IPS DF 4.7 (cell line): ENCODE results near the gene TMEM242.

Experiments
- DNase-seq: peaks from one replicate; pipeline ENCODE4 v3.0.0-alpha.2; 2013; ENCODE audit warnings: low spot score; ENCODE audit errors: extremely low read depth

The TMEM242 gene

GRCh38 chr6:157271911-157272310, 51.4 kb downstream of the TMEM242 start:
- DNase-seq: no peak

- DNase-seq: no peak
Measured at GRCh38 chr6:157271441-157271840, 51.9 kb downstream of the TMEM242 start.

GRCh38 chr6:157270916-157271315, 52.4 kb downstream of the TMEM242 start:
- DNase-seq: no peak

DNA sequence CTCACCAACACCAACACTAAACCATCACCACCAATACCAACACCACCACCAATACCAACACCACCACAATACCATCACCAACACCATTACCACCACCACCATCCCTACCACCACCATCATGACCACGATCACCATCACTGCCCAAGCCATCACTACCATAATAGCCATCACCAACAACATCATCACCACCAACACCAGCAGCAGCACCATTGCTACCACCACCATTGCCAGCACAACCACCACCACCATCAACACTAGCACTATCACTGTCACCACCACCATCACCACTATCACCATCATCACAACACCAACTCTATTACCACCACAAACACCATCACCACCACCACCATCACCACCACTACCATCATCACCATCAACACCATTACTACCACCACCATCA, 53.0 kb downstream of the TMEM242 start:
- DNase-seq: no peak

DNA sequence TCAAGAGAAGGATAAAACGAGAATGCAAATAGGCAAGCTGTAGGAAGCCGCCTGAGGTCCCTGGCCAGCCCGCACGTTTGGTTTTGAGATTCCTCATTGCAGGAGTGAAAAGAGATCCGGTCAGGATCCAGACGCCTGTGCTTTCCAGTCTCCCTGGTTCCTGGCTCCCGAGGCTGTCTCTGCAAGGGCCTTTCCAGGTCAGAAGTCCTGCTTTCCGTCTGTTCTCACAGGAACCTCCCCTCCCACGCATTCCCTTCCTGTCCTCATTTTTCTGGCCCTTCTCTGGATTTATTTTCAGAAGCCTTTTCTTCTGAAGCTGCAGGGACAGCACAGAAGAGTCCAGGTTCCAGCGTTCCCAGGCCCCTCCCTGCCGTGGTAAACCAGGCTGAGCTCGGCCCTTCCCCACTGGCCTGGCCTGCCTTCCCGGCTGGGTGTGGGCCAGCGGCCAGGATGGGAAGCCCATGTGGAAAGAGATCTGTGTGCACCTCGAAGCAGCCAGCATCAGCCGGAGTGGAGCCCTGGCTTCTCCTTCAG, 54.0 kb downstream of the TMEM242 start:
- no peak for DNase-seq

DNA sequence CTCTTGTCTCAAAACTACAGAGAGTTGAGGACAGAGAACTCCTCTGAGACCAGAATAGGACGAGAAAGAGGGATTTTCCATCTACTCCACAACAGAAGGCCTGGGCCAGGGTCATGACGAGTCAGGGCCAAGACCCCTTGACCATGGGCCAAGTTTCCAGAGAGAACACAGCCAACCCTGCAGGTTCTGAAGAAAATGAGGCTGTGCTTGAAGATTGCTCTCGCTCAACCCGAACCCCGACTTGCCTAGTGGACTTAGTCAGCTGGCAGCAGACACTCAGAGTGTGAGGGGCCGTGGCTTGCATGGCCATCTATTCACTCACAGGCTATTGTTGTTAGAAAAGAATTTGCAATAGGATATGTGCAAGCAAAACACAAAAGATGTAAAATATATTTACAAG, 54.5 kb downstream of the TMEM242 start:
- DNase-seq: no peak

GRCh38 chr6:157268396-157268795, 54.9 kb downstream of the TMEM242 start:
- no peak for DNase-seq

DNA sequence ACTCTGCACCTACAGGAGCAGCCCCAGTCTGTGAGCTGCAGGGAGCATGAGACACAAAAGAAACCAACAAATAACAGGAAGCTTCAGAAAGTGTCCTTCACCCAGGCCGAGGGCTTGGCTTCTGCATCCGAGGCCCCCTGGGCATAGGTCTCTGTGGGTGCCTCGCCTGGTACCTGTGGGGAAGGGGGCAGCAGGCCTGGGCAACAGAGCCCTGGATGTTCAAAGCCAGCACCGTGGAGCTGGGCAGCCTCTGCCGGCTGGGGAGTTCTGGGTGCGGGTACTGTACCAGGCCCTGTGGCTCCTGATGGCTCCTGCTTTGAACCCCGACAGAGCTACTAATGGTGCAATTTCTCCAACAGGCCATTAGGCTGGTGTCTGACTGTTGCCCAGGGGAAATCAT, 55.7 kb downstream of the TMEM242 start:
- DNase-seq: no peak

GRCh38 chr6:157267109-157267611, 56.2 kb downstream of the TMEM242 start:
- no peak for DNase-seq

DNA sequence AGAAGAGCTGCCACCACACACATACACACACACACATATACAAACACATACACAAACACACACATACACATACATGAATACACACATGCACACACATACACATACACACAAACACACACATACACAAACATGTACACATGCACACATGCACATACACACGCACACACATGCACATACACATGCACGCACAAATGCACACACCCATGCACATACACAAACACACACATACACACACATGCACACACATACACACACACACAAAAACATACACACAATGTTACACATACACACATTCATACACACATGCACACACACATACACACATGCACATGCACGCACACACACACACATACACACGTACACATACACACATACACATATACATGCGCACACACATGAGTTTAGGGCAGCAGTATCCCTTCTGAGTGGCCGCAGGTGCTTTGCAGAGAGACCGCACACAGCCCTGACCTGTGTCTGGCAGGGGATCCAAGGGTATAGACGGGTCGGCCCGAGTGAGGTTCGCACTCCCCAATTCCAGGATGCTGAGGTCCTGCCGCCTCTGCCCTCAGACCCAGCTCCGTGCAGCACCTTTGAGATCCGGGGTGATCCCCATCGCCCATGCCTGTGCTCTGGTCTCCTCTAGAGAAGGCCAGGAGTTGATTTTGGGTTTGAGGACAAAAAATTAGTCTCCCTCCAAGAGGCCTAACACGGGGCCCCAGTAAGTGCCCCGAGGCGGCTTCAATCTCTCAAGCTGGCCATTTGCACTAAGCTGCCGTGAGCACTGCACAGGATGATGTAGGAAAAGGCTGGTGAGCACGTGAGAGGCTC, 56.8 kb downstream of the TMEM242 start:
- DNase-seq: no peak

DNA sequence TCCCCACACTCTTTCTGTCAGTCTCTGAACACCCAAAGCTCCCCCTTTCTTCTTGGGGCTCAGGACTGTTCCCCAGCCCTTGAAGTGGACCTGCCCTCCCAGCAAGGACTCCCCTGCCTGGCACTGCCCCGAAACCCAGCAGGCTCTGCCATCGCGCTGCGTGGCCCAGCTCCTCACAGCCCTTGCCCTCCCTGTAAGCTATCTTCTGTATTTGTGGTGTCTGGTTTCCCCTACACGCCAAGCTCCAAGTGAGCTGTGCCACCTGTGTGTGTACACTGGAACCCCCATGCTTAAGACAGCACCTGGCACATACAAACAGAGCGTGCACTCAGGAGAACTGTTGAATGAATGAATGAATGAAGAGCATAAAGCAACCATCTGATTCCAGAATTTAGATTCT, 57.7 kb downstream of the TMEM242 start:
- DNase-seq: no peak

GRCh38 chr6:157265186-157265585, 58.1 kb downstream of the TMEM242 start:
- no peak for DNase-seq

GRCh38 chr6:157264701-157265100, 58.6 kb downstream of the TMEM242 start:
- no peak for DNase-seq

DNA sequence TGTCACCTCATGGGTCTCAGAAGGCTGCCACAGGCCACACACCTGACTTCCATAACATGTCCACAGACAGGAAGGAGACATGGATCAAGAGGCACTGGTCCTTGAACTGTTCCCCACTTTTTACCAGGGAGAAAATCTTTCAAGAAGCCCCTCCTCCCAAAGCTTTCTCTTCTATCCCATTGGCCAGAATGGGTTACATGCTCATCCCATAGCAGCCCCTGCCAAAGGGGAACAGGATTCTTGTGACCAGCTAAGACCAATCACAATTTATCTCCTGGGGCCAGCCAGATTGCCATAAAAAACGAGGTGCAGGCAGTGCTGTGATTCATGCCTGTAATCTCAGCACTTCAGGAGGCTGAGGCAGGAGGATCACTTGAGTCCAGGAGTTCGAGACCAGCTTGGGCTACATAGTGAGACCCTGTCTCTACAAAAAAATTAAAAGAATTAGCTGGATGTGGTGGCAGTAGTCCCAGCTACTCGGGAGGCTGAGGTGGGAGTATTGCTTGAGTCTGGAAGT, 59.4 kb downstream of the TMEM242 start:
- no peak for DNase-seq

DNA sequence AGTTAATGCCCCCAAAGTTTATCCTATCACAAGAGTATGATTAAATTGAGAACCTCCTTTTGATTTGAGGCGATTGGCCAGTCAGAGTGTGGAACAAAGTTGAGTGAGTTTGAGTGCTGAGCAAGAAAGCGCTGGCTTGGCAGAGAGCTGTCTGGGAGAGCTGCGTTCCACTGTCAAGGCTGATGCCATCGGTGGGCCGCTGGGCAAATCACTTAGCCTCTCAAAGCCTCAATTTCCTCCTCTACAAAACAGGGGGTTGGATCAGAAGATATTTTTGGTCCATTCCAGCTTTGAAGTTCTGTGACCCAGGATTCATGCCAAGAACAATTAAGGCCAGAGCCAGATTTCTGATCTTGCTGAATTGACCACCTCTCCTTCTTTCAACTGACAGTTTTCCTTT, 60.2 kb downstream of the TMEM242 start:
- DNase-seq: no peak

DNA sequence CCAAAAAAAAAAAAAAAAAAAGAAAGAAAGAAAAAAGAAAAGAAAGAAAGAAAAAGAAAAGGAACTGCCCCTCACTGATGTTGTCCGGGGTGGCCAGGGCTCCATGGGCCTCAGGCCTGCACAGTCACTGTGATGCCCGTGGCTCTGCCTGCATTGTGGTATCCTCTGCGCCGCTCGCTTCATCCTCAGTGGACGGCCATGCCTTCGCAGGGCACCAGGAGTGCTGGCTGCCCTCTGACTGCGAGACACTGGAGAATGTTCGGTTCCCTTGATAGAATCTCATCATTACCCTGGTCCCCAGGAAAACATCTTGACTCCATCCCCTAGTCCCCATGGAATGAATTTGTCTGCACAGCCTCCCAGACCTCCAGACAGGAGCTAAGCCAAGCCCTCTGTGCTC, 61.7 kb downstream of the TMEM242 start:
- no peak for DNase-seq

DNA sequence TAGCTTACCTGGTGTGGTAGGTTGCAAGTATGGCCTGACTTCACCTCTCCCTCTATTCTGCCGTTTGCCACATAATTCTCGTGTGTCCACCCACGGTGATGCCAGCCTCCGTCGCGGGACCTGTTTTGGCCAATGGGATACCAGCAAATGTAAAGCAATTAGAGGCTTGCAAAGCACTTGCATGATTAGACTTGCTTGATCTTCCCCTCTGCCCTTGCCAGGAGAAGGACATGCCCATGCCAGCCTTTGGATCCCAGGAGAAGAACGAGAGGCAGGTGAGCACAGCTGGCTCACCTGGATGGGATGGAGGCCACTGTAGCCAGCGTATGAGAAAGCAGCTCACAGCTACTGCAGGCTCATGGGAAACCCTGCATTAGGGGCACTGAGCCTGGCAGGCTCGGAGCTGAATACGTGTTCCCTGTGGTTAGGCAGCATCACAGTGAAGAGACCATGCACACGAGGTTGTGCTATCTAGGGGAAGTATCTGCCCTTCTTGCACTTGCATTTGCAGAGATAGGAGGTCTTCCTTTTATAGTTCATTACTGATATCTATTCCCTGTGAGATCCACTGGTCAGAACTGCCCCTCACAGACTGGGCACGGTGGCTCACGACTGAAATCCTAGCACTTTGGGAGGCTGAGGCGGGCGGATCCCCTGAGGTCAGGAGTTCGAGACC, 62.4 kb downstream of the TMEM242 start:
- no peak for DNase-seq

GRCh38 chr6:157259443-157259842, 63.9 kb downstream of the TMEM242 start:
- no peak for DNase-seq

DNA sequence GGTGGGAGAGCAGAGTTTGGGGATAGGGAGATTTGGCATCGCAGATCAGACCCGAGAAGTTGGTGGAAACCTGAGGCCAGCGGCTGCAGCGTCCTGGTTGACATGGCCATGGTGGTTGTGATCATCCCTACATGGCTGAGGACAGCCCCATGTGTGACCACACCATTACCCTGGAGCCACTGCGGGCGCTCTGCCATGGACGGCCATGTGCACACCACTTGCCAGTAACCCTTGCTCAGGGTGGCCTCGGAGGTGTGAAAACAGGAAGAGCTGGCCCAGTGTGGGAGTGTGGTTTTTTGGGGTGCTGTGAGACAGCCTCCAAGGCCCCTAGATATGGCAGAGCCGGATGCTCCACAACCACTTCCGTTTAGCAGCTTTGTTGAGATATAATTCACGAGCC, 64.4 kb downstream of the TMEM242 start:
- DNase-seq: no peak

DNA sequence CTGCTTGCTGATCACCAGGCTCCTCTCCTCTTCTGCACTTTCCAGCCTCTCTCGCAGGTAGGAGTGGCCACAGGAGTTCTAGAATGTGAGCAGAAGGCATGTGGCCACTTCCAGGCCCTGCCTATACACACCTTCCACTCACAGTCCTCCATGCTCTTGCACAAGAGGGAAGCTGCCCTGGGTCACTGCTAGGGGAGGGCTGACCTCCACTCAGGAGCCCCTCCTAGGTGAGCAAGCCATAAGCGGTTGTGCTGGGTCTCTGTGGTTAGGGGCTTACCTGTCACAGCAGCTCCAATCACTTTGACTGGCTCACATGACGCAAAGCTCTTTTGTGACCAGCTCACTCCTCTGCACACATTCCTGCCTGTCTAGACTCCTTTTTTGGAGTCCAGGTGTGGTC, 68.2 kb downstream of the TMEM242 start:
- DNase-seq: no peak

DNA sequence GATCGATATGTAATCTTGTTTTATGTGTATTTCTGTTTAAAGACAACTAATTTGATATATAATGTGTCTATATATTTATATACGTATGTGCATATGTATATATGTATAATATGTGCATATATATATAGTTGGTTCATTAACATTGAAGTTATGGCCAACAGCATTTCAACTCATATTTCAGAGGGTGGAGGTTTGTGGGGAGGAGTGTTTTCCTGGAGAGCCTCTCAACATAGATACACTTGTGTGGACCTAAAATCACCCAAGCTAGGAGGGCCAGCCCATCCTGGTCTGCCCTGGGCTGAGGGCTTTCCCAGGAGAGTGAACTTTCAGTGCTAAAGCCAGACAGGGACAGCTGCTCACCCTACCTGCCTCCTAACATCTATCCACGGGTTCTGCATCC, 68.8 kb downstream of the TMEM242 start:
- DNase-seq: no peak

- DNase-seq: no peak
Measured at GRCh38 chr6:157253699-157254098, 69.6 kb downstream of the TMEM242 start.
